Naive thymus-derived CD4-positive, alpha-beta T cell (primary cell): ENCODE data around the gene GXYLT2. TPM values are rescaled to one million over a fixed set of nuclear protein-coding genes. Genes with fewer than 3 reads are reported as not detected.

Experiments
- ATAC-seq: fragments of 150-1000 bp; cut with Tn5 transposase; 2 replicates; pipeline ENCODE4 v1.10.0; 2021; ENCODE audit warnings: mild to moderate bottlenecking, moderate library complexity
- CTCF ChIA-PET: fragments of 350-600 bp; sonication (Branson Sonifier 250); formaldehyde crosslinking; loops from one replicate; lab custom pipeline; 2021; ENCODE audit warnings: antibody characterized with exemption; lab: Charles Lee
- POLR2A ChIA-PET: fragments of 350-600 bp; sonication (Branson Sonifier 250); formaldehyde crosslinking; loops from one replicate; lab custom pipeline; 2021; ENCODE audit warnings: antibody characterized with exemption, inconsistent platforms; lab: Charles Lee
- DNase-seq, 9 donors: peaks; one replicate each; pipeline versions ENCODE4 v3.0.0 to v3.0.0-alpha.2; 2020 to 2022; ENCODE audit warnings: mixed read lengths in 1 of 9
- H3K27ac ChIP-seq: one replicate; pipeline ENCODE4 v1.7.0; 2013; ENCODE audit warnings: mild to moderate bottlenecking, low read depth, low read length, moderate library complexity
- H3K27me3 ChIP-seq, 2 donors: one replicate each; pipeline ENCODE4 v1.7.0; 2013; ENCODE audit warnings: low read length in 2 of 2, mild to moderate bottlenecking in 2 of 2, moderate library complexity in 2 of 2; ENCODE audit not compliant: control insufficient read depth in 2 of 2, insufficient read depth in 2 of 2
- H3K36me3 ChIP-seq, 3 experiments: 1 replicate in 2 of 3; 2 replicates in 1 of 3; pipeline ENCODE4 v1.7.0; 2013; ENCODE audit warnings: low read length in 3 of 3, mild to moderate bottlenecking in 3 of 3, moderate library complexity in 1 of 3; ENCODE audit not compliant: insufficient read depth in 3 of 3, control insufficient read depth in 2 of 3
- H3K4me1 ChIP-seq, 2 donors: one replicate each; pipeline ENCODE4 v1.7.0; 2013; ENCODE audit warnings: low read length in 2 of 2, mild to moderate bottlenecking in 2 of 2, moderate library complexity in 1 of 2; ENCODE audit not compliant: control insufficient read depth in 2 of 2, insufficient read depth in 2 of 2
- H3K4me3 ChIP-seq: 2 replicates; pipeline ENCODE4 v1.7.0; 2013; ENCODE audit warnings: mild to moderate bottlenecking, low read length
- H3K9me3 ChIP-seq, 3 experiments: 1 replicate in 2 of 3; 2 replicates in 1 of 3; pipeline ENCODE4 v1.7.0; 2013; ENCODE audit warnings: low read length in 3 of 3; ENCODE audit not compliant: control insufficient read depth in 2 of 3
- H3K27ac Mint-ChIP-seq, 9 donors: one replicate each; pipeline ENCODE4 v1.8.0; 2020 to 2022; ENCODE audit warnings: mixed read lengths in 9 of 9, mild to moderate bottlenecking in 8 of 9, moderate library complexity in 5 of 9, inconsistent platforms in 2 of 9
- H3K27me3 Mint-ChIP-seq, 5 donors: one replicate each; pipeline ENCODE4 v1.8.0; 2021 to 2022; ENCODE audit warnings: mixed read lengths in 5 of 5, mild to moderate bottlenecking in 1 of 5
- H3K36me3 Mint-ChIP-seq, 5 donors: one replicate each; pipeline ENCODE4 v1.8.0; 2020 to 2022; ENCODE audit warnings: mixed read lengths in 5 of 5, mild to moderate bottlenecking in 3 of 5, inconsistent platforms in 1 of 5
- H3K4me1 Mint-ChIP-seq, 7 donors: one replicate each; pipeline ENCODE4 v1.8.0; 2020 to 2022; ENCODE audit warnings: mixed read lengths in 7 of 7, mild to moderate bottlenecking in 3 of 7, inconsistent platforms in 1 of 7
- H3K4me3 Mint-ChIP-seq, 10 donors: one replicate each; pipeline ENCODE4 v1.8.0; 2020 to 2022; ENCODE audit warnings: mild to moderate bottlenecking in 10 of 10, mixed read lengths in 10 of 10, moderate library complexity in 6 of 10, inconsistent platforms in 2 of 10
- H3K9me3 Mint-ChIP-seq, 11 donors: one replicate each; pipeline ENCODE4 v1.8.0; 2020 to 2022; ENCODE audit warnings: mixed read lengths in 11 of 11, mild to moderate bottlenecking in 4 of 11, inconsistent platforms in 1 of 11, moderate library complexity in 1 of 11
- intact Hi-C, 2 donors: fragments of 100-400 bp; cut with micrococcal nuclease; formaldehyde crosslinking; loops; one replicate each; pipeline ENCODE4 v1.15.1; 2023
- polyA plus RNA-seq, 2 donors: library from polyadenylated mRNA; unstranded; fragments of 300-500 nt; fragmentation: Illumina TruSeq; gene quantifications; one replicate each; pipeline ENCODE4 v1.2.3, GENCODE V29; 2021
- total RNA-seq, 6 experiments: library from RNA in 5 of 6; stranded (reverse) in 5 of 6; gene quantifications; 1 replicate in 5 of 6; 2 replicates in 1 of 6; pipeline ENCODE4 v1.2.3 and lab custom pipeline; 2021 to 2026

Gene GXYLT2
- total and polyA plus RNA-seq, 7 experiments from 2014 or later: not detected

GRCh38 chr3:72891053-72891855 lies 3.4 kb downstream of the GXYLT2 start:
- Mint-ChIP-seq H3K9me3 (peaks cover 0 to 2% (median 0%) of the 10 kb centered on the region in 11 donors), H3K4me3 (no peak overlapping the region), H3K36me3 (no peaks in the 10 kb centered on the region), H3K27ac (no peak overlapping the region), H3K4me1 (peaks cover 6 to 27% (median 17%) of the 10 kb centered on the region in 7 donors), H3K27me3 (peaks cover 58 to 75% (median 69%) of the 10 kb centered on the region in 5 donors)
- peaks cover 6 to 7% of the 10 kb centered on the region in 2 donors for H3K27me3 ChIP-seq
- no peak overlapping the region for H3K27ac ChIP-seq
- H3K9me3 ChIP-seq: no peaks in the 10 kb centered on the region
- intact Hi-C loops: no loop called here
- ChIA-PET POLR2A (no interaction called here), CTCF (no interaction called here)
- H3K36me3 ChIP-seq: no peaks in the 10 kb centered on the region
- H3K4me3 ChIP-seq: no peak overlapping the region
- H3K4me1 ChIP-seq: peaks cover 0 to 8% of the 10 kb centered on the region in 2 donors
- DNase-seq (no peak), ATAC-seq (no peak)

GRCh38 chr3:72892081-72892775 lies 4.4 kb downstream of the GXYLT2 start:
- POLR2A ChIA-PET: no interaction called here
- Mint-ChIP-seq H3K4me1 (peaks cover 5 to 22% (median 12%) of the 10 kb centered on the region in 7 donors), H3K27ac (peak overlapping the region in 1 of 9 donors; percentile 1), H3K27me3 (peaks cover 48 to 70% (median 60%) of the 10 kb centered on the region in 5 donors), H3K9me3 (peaks cover 0 to 2% (median 0%) of the 10 kb centered on the region in 11 donors), H3K4me3 (no peak overlapping the region), H3K36me3 (no peaks in the 10 kb centered on the region)
- CTCF ChIA-PET: interaction anchor here (0.6 kb wide), 1 partner anchor 498 kb away, joined by 3 read pairs; no protein-coding TSS in a partner anchor
- intact Hi-C loops: no loop called here
- Histone ChIP-seq H3K27me3 (peaks cover 1 to 7% of the 10 kb centered on the region in 2 donors), H3K4me3 (no peak overlapping the region), H3K9me3 (no peaks in the 10 kb centered on the region), H3K4me1 (peaks cover 0 to 5% of the 10 kb centered on the region in 2 donors), H3K27ac (no peak overlapping the region), H3K36me3 (no peaks in the 10 kb centered on the region)
- ATAC-seq: no peak
- DNase-seq: no peak

GRCh38 chr3:72892870-72893269 lies 5.0 kb downstream of the GXYLT2 start:
- Mint-ChIP-seq H3K36me3 (no peaks in the 10 kb centered on the region), H3K27me3 (peaks cover 42 to 66% (median 55%) of the 10 kb centered on the region in 5 donors), H3K4me1 (peaks cover 0 to 16% (median 6%) of the 10 kb centered on the region in 7 donors), H3K4me3 (no peak overlapping the region), H3K9me3 (peaks cover 0 to 2% (median 0%) of the 10 kb centered on the region in 11 donors), H3K27ac (no peak overlapping the region)
- ATAC-seq (no peak), DNase-seq (no peak)
- Histone ChIP-seq H3K27me3 (peaks cover 0 to 3% of the 10 kb centered on the region in 2 donors), H3K36me3 (no peaks in the 10 kb centered on the region), H3K4me3 (no peak overlapping the region), H3K27ac (no peak overlapping the region), H3K4me1 (no peaks in the 10 kb centered on the region), H3K9me3 (no peaks in the 10 kb centered on the region)
- ChIA-PET POLR2A (no interaction called here), CTCF (interaction anchor here (0.6 kb wide), 1 partner anchor 499 kb away, joined by 3 read pairs; no protein-coding TSS in a partner anchor)
- intact Hi-C loops: no loop called here

GRCh38 chr3:72894976-72895552 lies 7.2 kb downstream of the GXYLT2 start:
- no peaks in the 10 kb centered on the region for H3K9me3 ChIP-seq
- no peak for DNase-seq
- intact Hi-C loops: no loop called here
- no peak overlapping the region for H3K27ac ChIP-seq
- Mint-ChIP-seq H3K4me3 (no peak overlapping the region), H3K27ac (no peak overlapping the region), H3K9me3 (no peaks in the 10 kb centered on the region), H3K4me1 (peaks cover 0 to 8% (median 0%) of the 10 kb centered on the region in 7 donors), H3K36me3 (no peaks in the 10 kb centered on the region), H3K27me3 (peaks cover 25 to 50% (median 49%) of the 10 kb centered on the region in 5 donors)
- ChIA-PET POLR2A (no interaction called here), CTCF (no interaction called here)
- H3K4me1 ChIP-seq: no peaks in the 10 kb centered on the region
- H3K27me3 ChIP-seq: peaks cover 0 to 3% of the 10 kb centered on the region in 2 donors
- H3K36me3 ChIP-seq: no peaks in the 10 kb centered on the region
- no peak overlapping the region for H3K4me3 ChIP-seq
- no peak for ATAC-seq

- peaks cover 19 to 39% (median 36%) of the 10 kb centered on the region in 5 donors for H3K27me3 Mint-ChIP-seq
- CTCF ChIA-PET: no interaction called here
- peaks cover 0 to under 1% (median 0%) of the 10 kb centered on the region in 11 donors for H3K9me3 Mint-ChIP-seq
These were observed 9.3 kb downstream of the GXYLT2 start for GRCh38 chr3:72896996-72897757.

GRCh38 chr3:72897758-72898007 lies 9.8 kb downstream of the GXYLT2 start:
- H3K27me3 Mint-ChIP-seq: peaks cover 14 to 36% (median 32%) of the 10 kb centered on the region in 5 donors
- peaks cover 0 to 2% (median 0%) of the 10 kb centered on the region in 11 donors for H3K9me3 Mint-ChIP-seq
- Histone ChIP-seq H3K4me3 (no peak overlapping the region), H3K36me3 (no peaks in the 10 kb centered on the region), H3K27me3 (no peaks in the 10 kb centered on the region), H3K9me3 (no peaks in the 10 kb centered on the region), H3K27ac (no peak overlapping the region), H3K4me1 (no peaks in the 10 kb centered on the region)
- H3K4me1 Mint-ChIP-seq: peaks cover 0 to 7% (median 0%) of the 10 kb centered on the region in 7 donors
- peaks cover 0 to 4% (median 4%) of the 10 kb centered on the region in 5 donors for H3K36me3 Mint-ChIP-seq
- ChIA-PET POLR2A (no interaction called here), CTCF (no interaction called here)
- ATAC-seq (no peak), DNase-seq (no peak)
- no peak overlapping the region for H3K4me3 Mint-ChIP-seq
- intact Hi-C loops: no loop called here
- no peak overlapping the region for H3K27ac Mint-ChIP-seq

More at GRCh38 chr3:72896996-72897757, 9.3 kb downstream of the GXYLT2 start:
- H3K27ac Mint-ChIP-seq: no peak overlapping the region
- POLR2A ChIA-PET: no interaction called here
- peaks cover 0 to 8% (median 0%) of the 10 kb centered on the region in 7 donors for H3K4me1 Mint-ChIP-seq
- Histone ChIP-seq H3K4me1 (no peaks in the 10 kb centered on the region), H3K9me3 (no peaks in the 10 kb centered on the region), H3K27me3 (no peaks in the 10 kb centered on the region), H3K4me3 (no peak overlapping the region), H3K36me3 (no peaks in the 10 kb centered on the region), H3K27ac (no peak overlapping the region)
- intact Hi-C loops: no loop called here
- no peak for ATAC-seq
- H3K4me3 Mint-ChIP-seq: no peak overlapping the region
- H3K36me3 Mint-ChIP-seq: peaks cover 0 to 4% (median 4%) of the 10 kb centered on the region in 5 donors
- no peak for DNase-seq
